Kidney epithelial cell (primary cell): ENCODE measurements around the gene CDKN2B-AS1. TPM values are rescaled to one million over a fixed set of nuclear protein-coding genes. Genes with fewer than 3 reads are reported as not detected.

Experiments used
- DNase-seq: peaks from one replicate; pipeline ENCODE4 v3.0.0-alpha.2; 2010; ENCODE audit warnings: low read depth
- H3K27me3 ChIP-seq: 2 replicates; pipeline ENCODE4 v1.6.0; 2011; ENCODE audit warnings: low read length; ENCODE audit not compliant: control insufficient read depth, insufficient read depth
- H3K36me3 ChIP-seq: 2 replicates; pipeline ENCODE4 v1.5.1; 2011; ENCODE audit warnings: low read length; ENCODE audit not compliant: control insufficient read depth, insufficient read depth
- H3K4me3 ChIP-seq: 2 replicates; pipeline ENCODE4 v1.5.1; 2011; ENCODE audit warnings: low read depth, mild to moderate bottlenecking, control low read depth, low read length
- CTCF ChIP-seq: IDR thresholded peaks from 2 replicates; pipeline ENCODE4 v1.5.1; 2011; ENCODE audit warnings: mild to moderate bottlenecking, moderate library complexity, low read length, control low read depth, inconsistent platforms; ENCODE audit not compliant: insufficient read depth, poor library complexity, severe bottlenecking
- total RNA-seq: library from RNA; depleted of rRNA; stranded (reverse); fragments of >200 nt; gene quantifications from 2 replicates; pipeline ENCODE4 v1.2.3, GENCODE V29; 2015

Gene CDKN2B-AS1
- total RNA-seq, 1 donor from 2014 or later: 0.04 TPM

GRCh38 chr9:21974722-21975409 lies 19.7 kb upstream of the CDKN2B-AS1 start:
- DNase-seq: no peak
- Histone ChIP-seq H3K27me3 (peaks cover 61% of the 10 kb centered on the region), H3K36me3 (no peaks in the 10 kb centered on the region), H3K4me3 (peak overlapping the region; percentile 62)
- no peak for TF ChIP-seq CTCF

DNA sequence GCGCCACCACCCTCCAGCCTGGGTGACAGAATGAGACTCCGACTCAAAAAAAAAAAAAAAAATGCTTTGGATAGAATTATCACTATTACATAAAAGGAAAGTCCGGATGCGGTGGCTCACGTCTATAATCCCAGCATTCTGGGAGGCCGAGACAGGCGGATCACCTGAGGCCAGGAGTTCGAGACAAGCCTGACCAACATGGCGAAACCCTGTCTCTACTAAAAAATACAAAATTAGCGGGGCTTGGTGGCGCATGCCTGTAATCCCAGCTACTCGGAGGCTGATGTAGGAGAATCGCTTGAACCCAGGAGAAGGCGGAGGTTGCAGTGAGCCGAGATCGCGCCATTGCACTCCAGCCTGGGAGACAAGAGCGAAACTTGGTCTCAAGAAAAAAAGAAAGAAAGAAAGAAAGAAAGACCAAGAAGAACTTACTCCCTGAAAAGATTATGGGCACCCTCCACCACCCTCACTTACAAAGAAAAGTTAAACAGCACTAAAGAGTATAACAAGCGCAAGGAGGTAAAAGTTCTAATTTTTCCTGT lies 18.2 kb upstream of the CDKN2B-AS1 start:
- Histone ChIP-seq H3K27me3 (peaks cover 48% of the 10 kb centered on the region), H3K36me3 (no peaks in the 10 kb centered on the region), H3K4me3 (no peak overlapping the region)
- no peak for DNase-seq
- TF ChIP-seq CTCF: no peak

DNA sequence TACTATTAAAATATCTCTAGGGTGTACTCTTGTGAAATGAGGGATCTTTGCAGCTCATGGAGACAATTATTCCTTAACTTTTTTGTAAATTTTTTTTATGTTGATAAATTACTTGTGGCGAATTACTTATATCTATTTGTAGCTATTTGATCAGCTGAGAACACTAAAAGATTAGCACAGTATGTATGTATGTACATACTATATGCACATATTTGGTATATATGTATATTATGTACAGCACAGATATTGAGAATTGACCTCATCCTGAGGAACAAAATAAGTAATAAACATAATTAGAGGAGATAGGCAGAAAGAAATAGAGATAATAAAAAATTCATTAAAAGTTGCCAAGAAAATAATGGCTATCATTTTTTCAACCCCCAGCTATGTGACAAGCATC lies 12.2 kb upstream of the CDKN2B-AS1 start:
- no peak for TF ChIP-seq CTCF
- no peaks in the 10 kb centered on the region for H3K36me3 ChIP-seq
- no peak for DNase-seq
- H3K27me3 ChIP-seq: peaks cover 8% of the 10 kb centered on the region
- no peak overlapping the region for H3K4me3 ChIP-seq

DNA sequence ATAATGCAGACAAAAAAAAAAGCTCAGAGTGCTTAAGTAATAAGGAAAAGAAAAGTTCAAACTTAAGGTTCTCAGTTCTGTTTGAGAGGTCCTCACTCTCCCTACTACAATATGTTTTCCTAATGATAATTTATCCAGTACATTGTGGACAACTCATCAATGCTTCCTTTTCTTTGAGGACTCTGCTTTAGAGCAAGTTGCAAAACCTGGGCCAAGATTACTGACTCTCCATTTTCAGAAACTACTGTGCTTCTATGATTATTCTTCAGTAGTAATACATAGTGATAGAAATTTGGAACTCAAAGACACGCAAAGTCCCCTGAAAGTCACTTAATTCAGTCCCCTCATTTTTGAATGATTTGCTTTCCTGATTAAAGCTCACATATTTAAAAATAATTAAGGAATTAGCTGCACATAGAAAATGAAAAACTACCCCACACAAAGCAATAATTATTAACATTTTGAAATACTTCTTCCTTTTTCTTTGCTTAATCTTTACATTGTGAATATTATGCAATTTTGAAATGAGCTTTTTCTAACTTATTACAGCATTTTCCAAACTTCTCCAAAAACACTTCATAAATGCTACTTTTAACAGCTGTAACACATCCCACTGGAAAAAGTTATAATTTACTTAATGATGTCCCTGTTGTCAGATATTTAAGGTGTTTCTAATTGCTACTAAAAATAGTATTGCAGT lies 11.6 kb upstream of the CDKN2B-AS1 start:
- Histone ChIP-seq H3K4me3 (no peak overlapping the region), H3K36me3 (no peaks in the 10 kb centered on the region), H3K27me3 (peaks cover 7% of the 10 kb centered on the region)
- no peak for TF ChIP-seq CTCF
- no peak for DNase-seq

- H3K27me3 ChIP-seq: peaks cover 7% of the 10 kb centered on the region
- H3K36me3 ChIP-seq: no peaks in the 10 kb centered on the region
- DNase-seq: no peak
- H3K4me3 ChIP-seq: no peak overlapping the region
- TF ChIP-seq CTCF: no peak
These were observed 11.0 kb upstream of the CDKN2B-AS1 start for GRCh38 chr9:21983561-21983935.
